ENCODE measurements around the gene SIRT1.

Gene SIRT1

DNA sequence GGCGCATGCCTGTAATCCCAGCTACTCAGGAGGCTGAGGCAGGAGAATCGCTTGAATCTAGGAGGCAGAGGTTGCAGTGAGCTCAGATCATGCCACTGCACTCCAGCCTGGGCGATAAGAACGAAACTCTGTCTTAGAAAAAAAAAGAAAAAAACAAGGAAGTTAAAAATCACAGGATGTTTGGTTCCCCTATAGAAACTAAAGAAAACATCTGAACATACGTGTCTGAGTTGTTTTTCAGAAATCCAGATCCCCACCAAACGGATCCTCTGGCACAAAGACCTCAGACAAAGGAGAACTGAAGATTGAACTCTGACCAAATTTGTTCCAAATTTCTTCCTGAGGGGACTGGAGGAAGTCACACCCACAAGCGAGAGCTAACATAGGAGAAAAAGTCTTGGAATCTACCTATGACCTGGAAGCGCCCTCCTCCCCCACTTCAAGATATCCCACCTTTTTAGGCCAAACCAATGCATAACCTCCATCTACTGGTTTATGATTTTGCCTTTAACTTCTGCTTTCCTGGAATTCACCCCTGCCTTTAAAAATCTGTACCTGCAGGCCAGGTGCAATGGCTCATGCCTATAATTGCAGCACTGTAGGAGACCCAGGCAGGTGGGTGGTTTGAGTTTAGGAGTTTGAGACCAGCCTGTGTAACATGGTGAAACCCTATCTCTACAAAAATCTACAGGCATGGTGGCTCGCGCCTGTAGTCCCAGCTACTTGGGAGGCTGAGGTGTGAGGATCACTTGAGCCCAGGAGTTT lies 19.7 kb upstream of the SIRT1 start:
- no peak for TF ChIP-seq GATA3 (IDR thresholded peaks at IDR 0.05; ENCODE audit: low read depth, low read length)
- no peak for TF ChIP-seq GATA2 (IDR thresholded peaks at IDR 0.05; ENCODE audit: low read depth, low read length)

DNA sequence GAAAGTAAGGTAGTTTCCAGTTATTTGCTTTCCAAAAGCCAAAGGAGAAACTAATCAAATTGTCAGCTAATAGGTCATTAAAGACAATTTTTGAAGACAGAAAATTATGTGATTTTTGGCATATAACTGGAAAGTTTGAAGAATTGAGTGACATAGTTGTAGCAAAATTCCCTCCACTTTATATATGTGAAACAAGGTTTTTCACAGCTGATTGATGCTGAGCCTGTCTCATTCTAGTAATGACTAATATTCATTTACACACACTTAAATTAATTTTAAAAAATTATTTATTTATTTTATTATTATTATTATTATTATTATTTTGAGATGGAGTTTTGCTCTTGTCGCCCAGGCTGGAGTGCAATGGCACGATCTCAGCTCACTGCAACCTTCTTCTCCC lies 16.3 kb upstream of the SIRT1 start:
- no peak for TF ChIP-seq GATA3 (IDR thresholded peaks at IDR 0.05; ENCODE audit: low read depth, low read length)
- no peak for TF ChIP-seq GATA2 (IDR thresholded peaks at IDR 0.05; ENCODE audit: low read depth, low read length)

DNA sequence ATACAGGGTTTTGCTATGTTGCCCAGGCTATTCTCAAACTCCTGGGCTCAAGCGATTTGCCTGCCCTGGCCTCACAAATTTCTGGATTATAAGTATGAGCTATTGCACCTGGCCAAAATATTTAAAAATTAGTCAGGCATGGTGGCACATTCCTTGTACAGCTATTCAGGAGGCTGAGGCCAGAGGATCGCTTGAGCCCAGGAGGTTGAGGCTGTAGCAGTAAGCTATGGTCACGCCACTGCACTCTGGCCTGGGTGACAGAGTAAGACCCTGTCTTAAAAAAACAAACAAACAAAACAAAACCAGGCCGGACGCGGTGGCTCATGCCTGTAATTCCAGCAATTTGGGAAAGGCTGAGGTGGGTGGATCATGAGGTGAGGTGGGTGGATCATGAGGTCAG lies 14.5 kb upstream of the SIRT1 start:
- TF ChIP-seq GATA2 (IDR thresholded peaks at IDR 0.05; ENCODE audit: low read depth, low read length), result no peak
- no peak for TF ChIP-seq GATA3 (IDR thresholded peaks at IDR 0.05; ENCODE audit: low read depth, low read length)

DNA sequence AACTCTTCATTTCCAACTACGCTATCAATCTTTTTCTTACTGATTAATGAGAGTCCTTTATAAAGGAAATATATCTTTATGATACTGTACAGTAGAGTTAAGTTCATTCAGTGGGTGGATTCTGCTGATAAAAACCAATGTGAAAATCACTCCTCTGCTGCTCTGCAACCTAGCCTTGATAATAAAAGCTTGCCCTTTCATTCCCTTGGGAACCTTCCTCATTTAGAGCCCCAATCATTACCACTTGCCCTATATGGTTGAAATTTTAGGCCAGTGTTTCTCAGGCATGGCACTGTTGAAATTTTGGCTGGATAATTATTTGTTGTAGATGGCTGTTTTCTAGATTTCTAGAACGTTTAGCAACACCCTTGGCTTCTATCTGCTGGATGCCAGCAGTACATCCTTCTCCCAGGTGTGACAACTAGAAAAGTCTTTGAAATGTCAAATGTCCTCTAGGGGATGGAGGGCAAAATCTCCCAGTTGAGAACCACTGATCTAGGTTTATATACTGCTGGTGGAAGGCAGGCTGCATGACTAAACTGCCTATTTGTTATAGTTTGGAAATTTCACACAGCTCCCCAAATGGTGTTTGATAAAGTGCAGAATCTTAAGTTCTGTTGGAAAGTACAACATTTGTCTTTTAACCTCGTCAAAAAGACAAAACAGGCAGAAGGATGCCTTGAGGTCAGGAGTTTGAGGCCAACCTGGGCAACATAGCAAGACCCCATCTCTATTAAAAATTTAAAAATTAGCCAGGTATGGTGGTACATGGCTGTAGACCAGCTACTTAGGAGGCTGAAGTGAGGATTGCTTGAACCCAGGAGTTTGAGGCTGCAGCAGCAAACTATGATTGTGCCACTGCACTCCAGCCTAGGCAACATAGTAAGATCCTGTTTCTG lies 8.9 kb upstream of the SIRT1 start:
- no peak for TF ChIP-seq GATA2 (IDR thresholded peaks at IDR 0.05; ENCODE audit: low read depth, low read length)

DNA sequence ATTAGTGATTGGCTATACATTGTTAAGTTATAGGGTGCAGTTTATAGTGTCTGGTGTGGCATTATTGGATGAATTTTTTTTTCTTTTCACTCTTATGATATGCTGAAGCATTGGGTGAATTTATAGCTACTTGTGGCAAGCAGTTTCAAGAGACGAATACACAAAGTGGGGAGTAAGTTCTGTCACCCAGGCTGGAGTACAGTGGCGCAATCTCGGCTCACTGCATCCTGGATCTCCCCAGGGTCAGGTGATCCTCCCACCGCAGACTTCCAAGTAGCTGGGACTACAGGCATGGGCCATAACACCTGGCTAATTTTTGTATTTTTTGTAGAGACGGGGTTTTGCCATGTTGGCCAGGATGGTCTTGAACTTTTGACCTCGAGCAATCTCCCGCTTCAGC lies 6.3 kb upstream of the SIRT1 start:
- TF ChIP-seq GATA2 (IDR thresholded peaks at IDR 0.05; ENCODE audit: low read depth, low read length), result no peak
- TF ChIP-seq GATA3 (IDR thresholded peaks at IDR 0.05; ENCODE audit: low read depth, low read length), result no peak

DNA sequence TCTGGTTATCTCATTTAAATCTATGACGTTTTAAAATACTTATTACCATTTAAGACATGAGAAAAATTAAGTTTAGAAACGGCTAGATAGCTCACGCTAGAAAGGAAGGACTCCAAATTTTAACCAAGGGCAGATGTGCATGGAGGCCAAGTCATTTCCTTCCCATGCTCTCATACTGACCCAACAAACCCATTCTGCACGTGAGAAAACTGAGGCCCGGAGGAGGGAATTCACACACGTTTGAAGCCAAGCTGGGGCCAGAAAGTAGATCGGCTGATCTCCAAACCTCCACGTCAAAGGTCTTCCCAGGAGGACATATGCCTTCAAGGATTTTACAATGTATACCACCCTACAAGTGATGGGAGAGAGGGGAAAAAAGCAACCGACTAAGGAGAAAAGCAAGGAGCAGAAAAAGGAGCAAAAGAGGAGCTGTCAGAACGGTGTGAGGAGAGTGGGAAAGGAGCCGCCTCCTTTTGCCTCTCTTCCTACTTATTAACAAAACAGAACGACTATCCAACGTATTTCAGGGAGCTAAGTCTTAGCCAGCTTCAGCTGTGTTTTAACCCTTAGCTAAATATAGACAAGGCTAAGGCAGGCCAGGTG lies 645 bp upstream of the SIRT1 start:
- no peak for TF ChIP-seq GATA2 (IDR thresholded peaks at IDR 0.05; ENCODE audit: low read depth, low read length)
- TF ChIP-seq GATA3 (IDR thresholded peaks at IDR 0.05; ENCODE audit: low read depth, low read length), result no peak

DNA sequence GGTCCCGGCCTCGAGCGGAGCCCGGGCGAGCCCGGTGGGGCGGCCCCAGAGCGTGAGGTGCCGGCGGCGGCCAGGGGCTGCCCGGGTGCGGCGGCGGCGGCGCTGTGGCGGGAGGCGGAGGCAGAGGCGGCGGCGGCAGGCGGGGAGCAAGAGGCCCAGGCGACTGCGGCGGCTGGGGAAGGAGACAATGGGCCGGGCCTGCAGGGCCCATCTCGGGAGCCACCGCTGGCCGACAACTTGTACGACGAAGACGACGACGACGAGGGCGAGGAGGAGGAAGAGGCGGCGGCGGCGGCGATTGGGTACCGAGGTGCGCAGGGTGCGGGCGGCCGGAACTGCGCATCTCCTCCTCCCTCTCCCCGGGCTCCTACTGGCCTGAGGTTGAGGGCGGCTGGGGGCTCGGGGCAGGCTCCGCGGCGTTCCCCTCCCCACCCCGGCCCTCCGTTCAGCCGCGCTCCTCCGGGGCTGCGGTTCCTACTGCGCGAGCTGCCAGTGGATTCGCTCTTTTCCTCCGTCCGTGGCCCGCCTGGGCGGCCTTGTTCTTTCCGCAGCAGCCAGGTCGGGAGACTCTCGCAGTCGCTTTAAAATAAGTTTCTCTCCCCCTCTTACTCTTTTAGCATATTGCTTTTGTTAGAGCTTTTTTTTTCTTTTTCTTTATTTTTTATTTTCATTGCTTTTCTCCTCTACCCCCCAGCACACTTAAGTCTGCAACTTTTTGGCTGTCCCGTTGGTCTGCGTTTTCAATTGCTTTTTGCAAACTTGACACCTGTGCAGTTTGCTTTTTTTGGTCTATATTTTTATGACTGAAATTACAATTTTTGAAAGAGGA lies 600 bp downstream of the SIRT1 start:
- no peak for TF ChIP-seq GATA3 (IDR thresholded peaks at IDR 0.05; ENCODE audit: low read depth, low read length)
- no peak for TF ChIP-seq GATA2 (IDR thresholded peaks at IDR 0.05; ENCODE audit: low read depth, low read length)

DNA sequence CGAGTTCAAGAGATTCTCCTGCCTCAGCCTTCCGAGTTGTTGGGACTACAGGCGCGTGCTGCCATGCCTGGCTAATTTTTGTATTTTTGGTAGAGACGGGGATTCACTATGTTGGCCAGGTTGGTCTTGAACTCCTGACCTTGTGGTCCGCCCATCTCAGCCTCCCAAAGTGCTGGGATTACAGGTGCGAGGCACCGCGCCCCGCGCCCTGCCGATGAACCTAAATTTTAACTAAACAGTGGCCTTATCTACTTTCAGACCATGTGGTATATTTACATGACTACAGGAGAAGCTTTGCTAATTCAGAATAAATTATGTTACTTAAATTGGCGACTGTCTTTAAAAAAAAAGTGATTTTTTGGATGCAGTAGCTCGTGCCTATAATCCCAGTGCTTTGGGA lies 9.2 kb downstream of the SIRT1 start:
- TF ChIP-seq GATA3 (IDR thresholded peaks at IDR 0.05; ENCODE audit: low read depth, low read length) (no peak), GATA2 (IDR thresholded peaks at IDR 0.05; ENCODE audit: low read depth, low read length) (no peak)

DNA sequence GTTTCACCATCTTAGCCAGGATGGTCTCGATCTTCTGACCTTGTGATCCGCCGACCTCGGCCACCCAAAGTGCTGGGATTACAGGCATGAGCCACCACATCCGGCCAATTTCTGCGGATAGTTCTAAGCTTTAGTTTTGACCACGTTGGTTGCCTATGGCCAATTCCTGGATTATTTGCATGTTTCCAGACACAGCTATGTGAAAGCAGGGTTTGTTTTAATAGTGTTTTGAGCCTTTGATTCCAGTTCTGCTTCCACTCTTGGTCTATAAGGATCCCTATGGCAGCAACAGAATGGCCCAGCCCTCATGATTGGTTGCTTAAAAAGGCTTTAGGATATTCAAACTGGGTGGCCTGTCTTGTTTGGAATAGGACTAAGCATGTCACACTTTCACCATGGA lies 19.1 kb downstream of the SIRT1 start:
- no peak for TF ChIP-seq GATA3 (IDR thresholded peaks at IDR 0.05; ENCODE audit: low read depth, low read length)
- TF ChIP-seq GATA2 (IDR thresholded peaks at IDR 0.05; ENCODE audit: low read depth, low read length), result no peak

DNA sequence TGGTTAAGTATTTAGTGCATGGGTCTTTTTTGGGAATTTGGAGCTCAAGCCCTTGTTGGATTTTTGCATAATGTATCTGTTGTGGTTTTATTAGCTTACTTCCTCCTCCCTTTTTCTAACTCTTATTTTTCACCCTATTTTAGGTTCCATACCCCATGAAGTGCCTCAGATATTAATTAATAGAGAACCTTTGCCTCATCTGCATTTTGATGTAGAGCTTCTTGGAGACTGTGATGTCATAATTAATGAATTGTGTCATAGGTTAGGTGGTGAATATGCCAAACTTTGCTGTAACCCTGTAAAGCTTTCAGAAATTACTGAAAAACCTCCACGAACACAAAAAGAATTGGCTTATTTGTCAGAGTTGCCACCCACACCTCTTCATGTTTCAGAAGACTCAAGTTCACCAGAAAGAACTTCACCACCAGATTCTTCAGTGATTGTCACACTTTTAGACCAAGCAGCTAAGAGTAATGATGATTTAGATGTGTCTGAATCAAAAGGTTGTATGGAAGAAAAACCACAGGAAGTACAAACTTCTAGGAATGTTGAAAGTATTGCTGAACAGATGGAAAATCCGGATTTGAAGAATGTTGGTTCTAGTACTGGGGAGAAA lies 28.0 kb downstream of the SIRT1 start:
- TF ChIP-seq GATA2 (IDR thresholded peaks at IDR 0.05; ENCODE audit: low read depth, low read length), result no peak
- no peak for TF ChIP-seq GATA3 (IDR thresholded peaks at IDR 0.05; ENCODE audit: low read depth, low read length)

DNA sequence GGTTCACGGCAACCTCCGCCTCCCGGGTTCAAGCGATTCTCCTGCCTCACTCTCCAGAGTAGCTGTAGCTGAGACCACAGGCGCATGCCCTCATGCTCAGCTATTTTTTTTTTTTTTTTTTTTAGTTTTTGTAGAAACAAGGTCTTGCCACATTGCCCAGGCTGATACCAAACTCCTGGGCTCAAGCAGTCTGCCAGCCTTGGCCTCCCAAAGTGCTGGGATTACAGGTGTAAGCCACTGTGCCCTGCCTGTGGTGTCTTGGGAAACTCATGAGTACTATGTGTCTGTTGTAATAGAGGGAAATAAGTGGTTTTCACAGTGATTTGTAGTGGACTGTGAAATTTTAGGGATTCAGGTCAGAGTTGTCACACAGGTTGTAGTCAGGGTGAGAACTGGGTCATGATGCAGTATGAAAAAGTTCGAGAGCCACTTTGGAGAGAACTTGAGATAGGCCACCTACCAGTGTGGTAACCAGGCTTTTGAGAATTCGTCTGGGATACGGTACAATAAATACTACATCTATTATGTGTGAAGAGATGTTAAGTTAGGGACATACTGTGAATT lies 30.4 kb downstream of the SIRT1 start:
- TF ChIP-seq GATA3 (IDR thresholded peaks at IDR 0.05; ENCODE audit: low read depth, low read length), result no peak
- no peak for TF ChIP-seq GATA2 (IDR thresholded peaks at IDR 0.05; ENCODE audit: low read depth, low read length)

DNA sequence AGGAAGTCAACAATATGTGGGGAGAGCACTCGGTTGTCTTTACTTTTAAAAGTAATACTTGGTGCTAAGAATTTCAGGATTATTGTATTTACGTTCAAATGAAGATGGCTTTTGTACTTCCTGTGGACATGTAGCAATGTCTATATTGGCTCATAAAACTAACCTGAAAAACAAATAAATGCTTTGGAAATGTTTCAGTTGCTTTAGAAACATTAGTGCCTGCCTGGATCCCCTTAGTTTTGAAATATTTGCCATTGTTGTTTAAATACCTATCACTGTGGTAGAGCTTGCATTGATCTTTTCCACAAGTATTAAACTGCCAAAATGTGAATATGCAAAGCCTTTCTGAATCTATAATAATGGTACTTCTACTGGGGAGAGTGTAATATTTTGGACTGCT lies 32.7 kb downstream of the SIRT1 start:
- no peak for TF ChIP-seq GATA2 (IDR thresholded peaks at IDR 0.05; ENCODE audit: low read depth, low read length)
- TF ChIP-seq GATA3 (IDR thresholded peaks at IDR 0.05; ENCODE audit: low read depth, low read length), result no peak

DNA sequence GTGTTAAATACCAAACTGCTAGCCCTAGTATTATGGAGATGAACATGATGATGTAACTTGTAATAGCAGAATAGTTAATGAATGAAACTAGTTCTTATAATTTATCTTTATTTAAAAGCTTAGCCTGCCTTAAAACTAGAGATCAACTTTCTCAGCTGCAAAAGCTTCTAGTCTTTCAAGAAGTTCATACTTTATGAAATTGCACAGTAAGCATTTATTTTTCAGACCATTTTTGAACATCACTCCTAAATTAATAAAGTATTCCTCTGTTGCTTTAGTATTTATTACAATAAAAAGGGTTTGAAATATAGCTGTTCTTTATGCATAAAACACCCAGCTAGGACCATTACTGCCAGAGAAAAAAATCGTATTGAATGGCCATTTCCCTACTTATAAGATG lies 33.2 kb downstream of the SIRT1 start:
- TF ChIP-seq GATA2 (IDR thresholded peaks at IDR 0.05; ENCODE audit: low read depth, low read length) (no peak), GATA3 (IDR thresholded peaks at IDR 0.05; ENCODE audit: low read depth, low read length) (no peak)
